Endothelial cell of umbilical vein (primary cell): ENCODE results near the gene ATXN2.
"Not testable (repeated sequence)": the region's sequence is repeated elsewhere in the genome, so short reads cannot be mapped to it uniquely, and the experiment has no call there.

ENCODE experiments used
- EZH2 ChIP-seq: IDR thresholded peaks from 2 replicates; pipeline ENCODE4 v1.6.1; 2012; ENCODE audit warnings: borderline replicate concordance, low read depth, mild to moderate bottlenecking, moderate library complexity, low read length, inconsistent platforms; ENCODE audit not compliant: severe bottlenecking
- FOS ChIP-seq: IDR thresholded peaks from 2 replicates; pipeline ENCODE4 v1.6.1; 2011; ENCODE audit warnings: mild to moderate bottlenecking, low read length, moderate library complexity, borderline replicate concordance; ENCODE audit not compliant: insufficient read depth
- GATA2 ChIP-seq: IDR thresholded peaks from 2 replicates; pipeline ENCODE4 v1.7.0; 2011; ENCODE audit warnings: low read depth, mild to moderate bottlenecking, moderate library complexity, mixed read lengths, low read length; ENCODE audit not compliant: insufficient read length, insufficient read depth
- JUN ChIP-seq: IDR thresholded peaks from 2 replicates; pipeline ENCODE4 v1.6.1; 2011; ENCODE audit warnings: borderline replicate concordance, low read depth; ENCODE audit not compliant: insufficient read length, insufficient read depth
- MYC ChIP-seq: IDR thresholded peaks from one replicate; pipeline ENCODE4 v1.6.1; 2011; ENCODE audit warnings: mild to moderate bottlenecking, low read depth, low read length
- POLR2A ChIP-seq: IDR thresholded peaks from 2 replicates; pipeline ENCODE4 v1.6.1; 2012; ENCODE audit warnings: low read depth, mild to moderate bottlenecking, control low read depth, low read length
- POLR2AphosphoS5 ChIP-seq: IDR thresholded peaks from 2 replicates; pipeline ENCODE4 v1.6.1; 2012; ENCODE audit warnings: low read depth, mild to moderate bottlenecking, control low read depth, low read length, moderate library complexity; ENCODE audit not compliant: insufficient read depth
- TF ChIP-seq, protein P1 (sequence below), 2 donors: IDR thresholded peaks; 1 replicate in 1 of 2; 2 replicates in 1 of 2; pipeline ENCODE4 v1.5.1; 2011; ENCODE audit warnings: low read length in 2 of 2, mild to moderate bottlenecking in 2 of 2, moderate library complexity in 2 of 2, control low read depth in 1 of 2, inconsistent platforms in 1 of 2, low read depth in 1 of 2; ENCODE audit not compliant: insufficient read depth in 1 of 2; ENCODE audit errors: extremely low read depth in 1 of 2
- TF ChIP-seq, protein P2 (sequence below): IDR thresholded peaks from 2 replicates; pipeline ENCODE4 v1.6.1; 2011; ENCODE audit not compliant: insufficient read depth, insufficient read length

DNA sequence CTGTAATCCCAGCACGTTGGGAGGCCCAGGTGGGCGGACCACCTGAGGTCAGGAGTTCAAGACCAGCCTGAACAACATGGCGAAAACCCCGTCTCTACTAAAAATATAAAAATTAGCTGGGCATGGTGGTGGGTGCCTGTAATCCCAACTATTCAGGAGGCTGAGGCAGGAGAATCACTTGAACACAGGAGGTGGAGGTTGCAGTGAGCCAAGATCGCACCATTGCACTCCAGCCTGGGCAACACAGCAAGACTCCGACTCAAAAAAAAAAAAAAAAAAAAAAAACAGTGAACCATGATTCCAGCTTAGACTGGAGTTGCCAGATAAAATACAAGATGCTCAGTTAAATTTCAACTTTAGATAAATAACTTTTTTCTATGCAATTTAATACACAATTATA lies 15.6 kb downstream of the ATXN2 start:
- TF ChIP-seq, protein P1, sequence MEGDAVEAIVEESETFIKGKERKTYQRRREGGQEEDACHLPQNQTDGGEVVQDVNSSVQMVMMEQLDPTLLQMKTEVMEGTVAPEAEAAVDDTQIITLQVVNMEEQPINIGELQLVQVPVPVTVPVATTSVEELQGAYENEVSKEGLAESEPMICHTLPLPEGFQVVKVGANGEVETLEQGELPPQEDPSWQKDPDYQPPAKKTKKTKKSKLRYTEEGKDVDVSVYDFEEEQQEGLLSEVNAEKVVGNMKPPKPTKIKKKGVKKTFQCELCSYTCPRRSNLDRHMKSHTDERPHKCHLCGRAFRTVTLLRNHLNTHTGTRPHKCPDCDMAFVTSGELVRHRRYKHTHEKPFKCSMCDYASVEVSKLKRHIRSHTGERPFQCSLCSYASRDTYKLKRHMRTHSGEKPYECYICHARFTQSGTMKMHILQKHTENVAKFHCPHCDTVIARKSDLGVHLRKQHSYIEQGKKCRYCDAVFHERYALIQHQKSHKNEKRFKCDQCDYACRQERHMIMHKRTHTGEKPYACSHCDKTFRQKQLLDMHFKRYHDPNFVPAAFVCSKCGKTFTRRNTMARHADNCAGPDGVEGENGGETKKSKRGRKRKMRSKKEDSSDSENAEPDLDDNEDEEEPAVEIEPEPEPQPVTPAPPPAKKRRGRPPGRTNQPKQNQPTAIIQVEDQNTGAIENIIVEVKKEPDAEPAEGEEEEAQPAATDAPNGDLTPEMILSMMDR (IDR thresholded peaks at IDR 0.05; ENCODE audit: extremely low read depth in 1 of 2, insufficient read depth in 1 of 2, low read depth in 1 of 2, low read length in 2 of 2): not testable (repeated sequence)
- TF ChIP-seq POLR2AphosphoS5, EZH2, POLR2A, GATA2, MYC, FOS, JUN: not testable (repeated sequence)
- TF ChIP-seq, protein P2, sequence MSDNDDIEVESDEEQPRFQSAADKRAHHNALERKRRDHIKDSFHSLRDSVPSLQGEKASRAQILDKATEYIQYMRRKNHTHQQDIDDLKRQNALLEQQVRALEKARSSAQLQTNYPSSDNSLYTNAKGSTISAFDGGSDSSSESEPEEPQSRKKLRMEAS: not testable (repeated sequence)
